ENCODE measurements around the gene ADGRL1. TPM values are rescaled to one million over a fixed set of nuclear protein-coding genes. Genes with fewer than 3 reads are reported as not detected.

The ADGRL1 gene
- polyA plus RNA-seq, 4 donors, result 34.7 to 60.6 (median 44.1) TPM

DNA sequence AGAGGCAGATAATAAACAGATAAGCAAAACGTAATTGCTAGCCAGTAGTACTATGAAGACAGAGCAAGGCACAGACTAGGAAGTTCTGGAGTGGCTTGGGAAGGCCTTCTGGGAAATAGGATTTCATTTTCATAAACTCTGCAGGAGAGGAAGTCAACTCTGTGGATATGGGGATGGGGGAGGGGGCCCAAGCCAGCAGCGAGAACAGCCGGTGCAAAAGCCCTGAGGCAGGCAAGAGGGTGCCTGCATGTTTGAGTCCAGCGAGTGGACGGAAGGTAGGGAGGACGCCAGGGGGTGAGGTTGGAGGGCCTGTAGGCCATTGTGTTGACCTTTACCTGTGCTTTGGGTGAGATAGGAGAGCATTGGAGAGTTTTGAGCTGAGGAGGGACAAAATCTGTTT is 60.6 kb downstream of the ADGRL1 start:
- DNase-seq (ENCODE audit: low read depth in 4 of 4, low spot score in 3 of 4), result no peak

DNA sequence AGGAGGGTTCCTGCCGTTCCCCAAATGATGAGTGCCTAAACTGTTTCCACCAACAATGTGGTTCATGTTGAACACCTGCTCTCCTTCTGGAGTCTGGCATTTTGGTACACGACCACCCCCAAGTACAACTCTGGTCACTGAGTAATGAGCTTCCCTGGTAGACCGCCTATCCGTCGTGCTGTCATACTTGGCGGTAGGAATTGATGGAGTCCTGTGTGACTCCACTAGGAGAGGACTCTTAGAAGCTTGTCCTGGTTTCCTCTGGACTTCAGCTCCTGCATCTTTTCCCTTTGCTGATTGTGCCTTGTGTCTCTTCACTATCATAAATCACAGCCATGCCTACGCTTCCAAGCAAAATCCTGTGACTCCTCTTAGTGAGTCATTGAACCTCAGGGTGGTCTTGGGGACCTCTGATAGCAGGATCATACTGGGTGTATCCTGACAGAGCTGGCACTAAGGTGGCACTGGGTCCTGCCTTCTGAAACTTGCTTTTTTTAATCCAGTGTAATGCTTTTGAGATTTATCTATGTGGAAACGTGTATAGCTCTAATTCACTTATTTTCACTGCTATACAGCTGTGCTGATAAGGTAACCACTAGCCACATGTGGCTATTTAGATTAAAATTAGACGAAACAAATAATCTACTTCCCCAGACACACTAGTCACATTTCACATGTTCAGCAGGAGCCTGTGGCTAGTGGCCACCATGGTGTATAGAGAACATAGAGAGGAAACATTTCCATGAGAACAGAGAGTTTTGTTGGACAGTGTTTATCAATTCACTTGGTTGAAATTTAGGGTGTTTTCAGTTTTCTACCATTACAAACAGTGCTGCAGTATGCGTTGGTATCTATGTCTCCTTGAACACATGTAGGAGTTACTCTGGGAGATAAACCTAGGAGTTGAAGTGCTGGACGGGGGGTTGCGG is 63.4 kb downstream of the ADGRL1 start:
- DNase-seq (ENCODE audit: low read depth in 4 of 4, low spot score in 3 of 4), result no peak

DNA sequence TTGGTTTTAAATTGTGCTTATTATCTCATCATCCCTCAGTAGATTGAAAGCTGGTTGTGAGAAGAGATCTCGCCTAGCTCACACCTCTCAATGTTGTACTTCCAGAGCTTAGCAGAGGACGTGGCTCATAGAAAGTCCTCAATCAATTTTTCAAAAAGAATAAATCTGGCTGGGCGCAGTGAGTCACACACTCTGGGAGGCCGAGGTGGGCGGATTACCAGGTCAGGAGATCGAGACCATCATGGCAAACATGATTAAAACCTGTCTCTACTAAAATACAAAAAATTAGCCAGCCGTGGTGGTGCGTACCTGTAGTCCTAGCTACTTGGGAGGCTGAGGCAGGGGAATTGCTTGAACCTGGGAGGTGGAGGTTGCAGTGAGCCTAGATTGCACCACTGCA is 64.9 kb downstream of the ADGRL1 start:
- no peak for DNase-seq (ENCODE audit: low read depth in 4 of 4, low spot score in 3 of 4)

DNA sequence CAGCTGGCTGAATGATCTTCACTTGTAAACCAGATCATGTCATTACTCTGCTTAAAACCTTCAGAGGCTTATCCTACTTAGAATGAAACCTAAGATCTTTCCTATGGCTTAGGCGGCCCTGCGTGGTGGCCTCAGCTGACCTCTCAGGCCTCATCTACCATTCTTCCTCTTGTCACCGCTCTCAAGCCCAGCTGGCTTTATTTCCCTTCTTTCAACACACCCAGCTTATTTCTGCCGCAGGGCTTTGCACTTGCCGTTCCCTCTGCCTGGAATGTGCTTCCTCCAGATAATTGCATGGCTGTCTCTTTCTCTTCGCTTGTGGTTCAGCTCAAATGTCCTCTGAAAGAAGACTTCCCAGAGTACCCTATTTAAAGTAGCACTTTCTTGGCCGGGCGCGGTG is 66.0 kb downstream of the ADGRL1 start:
- no peak for DNase-seq (ENCODE audit: low read depth in 4 of 4, low spot score in 3 of 4)

DNA sequence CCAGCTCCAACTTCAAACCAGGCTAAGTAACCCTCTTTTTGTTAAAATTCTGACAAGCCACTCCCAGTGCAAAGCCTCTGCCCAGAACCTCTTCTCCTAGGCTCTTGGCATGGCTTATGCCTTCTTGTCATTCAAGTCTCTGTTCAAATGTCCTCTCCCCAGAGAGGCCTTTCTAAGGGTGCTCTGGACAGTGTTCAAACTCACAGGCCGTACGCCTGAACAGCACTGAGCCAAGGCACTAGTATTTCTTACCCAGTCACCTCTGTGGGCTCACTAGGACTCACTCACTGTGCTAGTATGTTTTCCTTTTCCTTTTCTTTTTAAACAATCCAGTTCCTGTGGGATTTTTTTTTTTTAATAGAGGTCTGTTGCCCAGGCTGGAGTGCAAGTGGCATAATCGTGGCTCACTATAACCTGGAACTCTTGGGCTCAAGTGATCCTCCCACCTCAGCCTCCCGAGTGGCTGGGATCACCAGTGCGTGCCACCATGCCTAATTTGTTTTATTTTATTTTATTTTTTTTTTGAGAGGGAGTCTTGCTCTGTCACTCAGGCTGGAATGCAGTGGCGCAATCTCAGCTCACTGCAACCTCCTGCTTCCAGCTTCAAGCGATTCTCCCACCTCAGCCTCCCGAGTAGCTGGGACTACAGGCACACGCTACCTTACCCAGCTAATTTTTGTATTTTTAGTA is 67.2 kb downstream of the ADGRL1 start:
- no peak for DNase-seq (ENCODE audit: low read depth in 4 of 4, low spot score in 3 of 4)

DNA sequence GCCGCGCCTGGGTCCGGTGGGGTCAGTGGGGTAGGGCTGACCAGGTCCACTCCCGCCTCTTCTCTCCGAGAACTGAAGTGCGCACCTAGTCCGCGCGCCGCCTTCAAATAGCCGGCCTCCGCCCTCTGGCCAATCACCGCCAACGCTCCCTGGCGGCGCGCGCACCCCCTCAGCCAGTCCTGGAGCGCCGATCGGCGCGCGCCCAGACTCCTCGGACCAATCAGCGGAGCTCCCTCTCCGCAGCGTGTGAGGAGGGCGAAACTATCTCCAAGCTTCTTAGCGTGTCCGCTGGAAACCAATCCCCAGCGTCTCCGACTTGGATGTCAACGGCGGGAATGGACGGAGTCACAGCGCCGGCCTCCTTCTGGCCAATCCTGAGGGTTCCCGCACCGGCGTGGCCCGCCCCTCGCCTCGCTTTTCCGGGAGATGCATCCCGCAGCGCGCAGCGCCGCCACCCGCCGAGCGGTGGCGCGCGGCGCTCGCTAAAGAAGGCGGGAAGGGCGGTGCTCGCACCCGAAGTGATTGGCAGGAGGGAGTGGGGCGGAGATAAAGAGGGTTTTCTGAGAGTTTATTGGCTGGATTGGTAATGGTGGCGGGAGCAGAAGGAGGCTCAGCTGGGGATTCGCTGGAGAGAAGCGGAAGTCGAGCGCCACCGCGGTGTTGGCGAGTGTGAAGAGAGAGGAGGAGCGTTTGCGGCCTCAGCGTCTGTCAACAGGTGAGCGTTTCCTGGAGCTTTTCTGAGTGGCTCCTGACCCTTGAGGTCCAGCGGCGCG is 69.3 kb downstream of the ADGRL1 start, which contains the start of gene ASF1B:
Gene ASF1B (minus strand): TSS at position 81 of the 773 bp plus-strand sequence. CDS start 133 bp downstream, outside the sequence.
- DNase-seq (ENCODE audit: low read depth in 4 of 4, low spot score in 3 of 4), result peak; percentile 98 to 99 (median 98)

DNA sequence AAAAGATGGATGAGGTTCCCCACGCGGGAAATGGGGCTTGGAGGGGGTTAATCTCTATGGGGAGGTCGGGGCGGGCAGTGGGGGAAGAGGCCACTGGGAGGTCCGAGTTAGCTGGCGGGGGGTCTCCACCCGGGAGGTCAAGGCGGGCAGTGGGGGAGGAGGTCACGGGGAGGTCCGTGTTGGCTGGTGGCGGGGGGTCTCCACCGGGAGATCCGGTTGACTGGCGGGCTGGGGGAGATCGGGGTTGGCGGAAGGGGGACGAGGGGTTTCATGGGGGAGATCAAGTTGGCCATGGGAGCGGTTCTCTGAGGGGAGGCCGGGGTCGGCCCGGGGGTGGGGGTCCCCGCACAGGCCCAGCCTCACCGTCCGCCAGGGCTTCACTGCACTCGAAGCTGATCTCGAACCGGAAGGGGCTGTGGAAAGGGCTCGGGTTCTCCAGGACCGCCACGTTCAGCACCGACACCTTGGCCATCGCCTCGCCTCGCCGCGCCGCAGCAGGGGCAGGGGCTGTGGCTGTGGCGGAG is 69.9 kb downstream of the ADGRL1 start:
- DNase-seq (ENCODE audit: low read depth in 4 of 4, low spot score in 3 of 4), result no peak

DNA sequence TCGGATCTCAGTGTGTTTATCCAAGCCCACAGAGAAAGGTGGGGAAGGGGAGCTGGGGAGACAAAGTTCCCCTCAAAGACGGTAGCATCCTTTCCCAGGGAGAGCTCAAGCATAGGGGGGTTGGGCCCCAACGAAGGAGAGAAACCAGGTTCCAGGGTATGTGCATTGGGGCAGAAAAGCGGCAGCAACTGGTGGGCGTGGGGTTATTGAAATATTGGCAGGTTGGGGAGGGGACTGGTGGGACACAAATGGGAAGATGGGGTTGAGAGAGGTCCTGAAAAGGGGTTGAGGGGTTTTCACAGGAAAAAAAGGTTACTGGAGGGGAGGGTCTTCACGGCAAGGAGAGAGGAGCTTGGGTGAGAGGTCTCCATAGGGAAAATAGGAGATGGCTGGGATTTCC is 70.6 kb downstream of the ADGRL1 start:
- DNase-seq (ENCODE audit: low read depth in 4 of 4, low spot score in 3 of 4), result no peak

DNA sequence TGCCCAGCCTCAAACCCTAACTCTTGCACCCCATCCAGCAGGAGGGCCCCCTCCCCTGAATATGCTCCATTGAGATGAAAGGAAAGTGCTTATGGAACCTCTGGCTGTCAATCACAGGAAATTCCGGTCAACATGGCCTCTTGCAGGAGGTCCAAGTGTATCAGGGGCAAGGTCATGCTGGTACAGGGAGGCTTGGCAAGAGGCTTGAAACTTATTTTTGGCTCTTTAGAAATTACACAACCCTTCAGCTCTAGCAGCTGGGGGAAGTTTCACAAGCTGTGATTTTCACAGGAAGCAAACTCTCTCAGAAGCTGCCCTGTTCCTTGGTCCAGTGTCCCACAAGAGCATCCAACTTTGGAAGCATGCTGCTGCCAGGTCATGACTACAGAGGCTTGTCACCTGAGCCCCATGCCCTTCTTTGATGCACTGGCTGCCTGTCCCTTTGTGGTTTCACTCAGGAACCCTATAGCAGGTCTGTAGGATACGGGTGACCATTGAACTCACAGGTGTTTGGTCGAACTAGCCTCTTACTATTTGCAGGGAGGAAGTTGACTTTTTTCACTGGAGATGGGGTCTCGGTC is 78.0 kb downstream of the ADGRL1 start:
- DNase-seq (ENCODE audit: low read depth in 4 of 4, low spot score in 3 of 4), result no peak

DNA sequence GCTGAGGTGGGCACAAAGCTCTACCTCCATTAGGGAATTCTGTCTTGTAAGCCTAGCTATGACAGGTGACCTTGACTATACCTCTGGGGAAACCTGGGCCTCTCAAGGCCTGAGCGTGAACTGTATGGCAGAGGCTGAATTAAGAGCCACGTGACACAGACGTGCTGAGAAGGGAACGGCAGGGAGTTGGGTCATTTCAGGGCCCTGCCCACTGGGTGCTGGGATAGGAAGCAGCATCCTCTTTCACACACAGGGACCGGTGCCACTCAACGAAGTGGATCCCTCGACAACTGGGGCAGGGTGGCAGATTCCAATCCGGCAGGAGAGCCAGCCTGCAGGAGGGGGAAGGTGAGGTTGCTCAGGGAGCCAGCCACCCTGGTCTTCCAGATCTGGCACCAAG is 78.8 kb downstream of the ADGRL1 start:
- DNase-seq (ENCODE audit: low read depth in 4 of 4, low spot score in 3 of 4), result no peak

DNA sequence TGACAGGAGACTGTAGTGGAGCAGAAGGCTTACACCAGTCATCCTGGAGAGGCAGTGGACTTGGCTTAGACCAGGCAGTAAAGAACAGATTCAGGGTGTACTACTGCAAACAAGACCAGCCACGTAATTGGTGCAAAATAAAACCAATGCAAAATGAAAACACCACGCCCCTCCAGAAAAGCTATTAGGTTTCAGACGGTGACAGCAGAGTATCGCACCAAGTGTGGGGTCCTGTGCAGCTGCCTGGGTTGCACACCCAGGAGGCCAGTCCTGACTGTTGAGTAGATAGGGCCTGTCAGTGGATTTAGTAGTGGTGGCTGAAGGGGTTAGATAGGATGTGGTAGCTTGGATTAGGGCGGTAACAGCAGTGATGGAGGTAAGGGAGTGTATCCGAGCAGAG is 83.0 kb downstream of the ADGRL1 start:
- no peak for DNase-seq (ENCODE audit: low read depth in 4 of 4, low spot score in 3 of 4)

DNA sequence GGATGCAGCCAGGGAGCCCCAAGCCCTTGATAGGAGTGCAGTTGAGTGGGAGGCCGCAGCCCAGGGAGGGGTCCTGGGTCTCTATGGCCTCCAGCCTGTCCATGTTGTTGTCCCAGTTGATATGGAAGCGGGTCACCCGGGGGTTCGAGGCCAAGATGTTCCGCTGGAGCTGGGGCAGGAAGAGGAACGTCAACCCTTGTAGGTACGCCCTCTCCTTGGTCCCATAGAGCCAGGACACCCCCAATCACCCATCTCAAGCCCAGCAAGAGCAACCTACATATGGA is 85.5 kb downstream of the ADGRL1 start:
- no peak for DNase-seq (ENCODE audit: low read depth in 4 of 4, low spot score in 3 of 4)

DNA sequence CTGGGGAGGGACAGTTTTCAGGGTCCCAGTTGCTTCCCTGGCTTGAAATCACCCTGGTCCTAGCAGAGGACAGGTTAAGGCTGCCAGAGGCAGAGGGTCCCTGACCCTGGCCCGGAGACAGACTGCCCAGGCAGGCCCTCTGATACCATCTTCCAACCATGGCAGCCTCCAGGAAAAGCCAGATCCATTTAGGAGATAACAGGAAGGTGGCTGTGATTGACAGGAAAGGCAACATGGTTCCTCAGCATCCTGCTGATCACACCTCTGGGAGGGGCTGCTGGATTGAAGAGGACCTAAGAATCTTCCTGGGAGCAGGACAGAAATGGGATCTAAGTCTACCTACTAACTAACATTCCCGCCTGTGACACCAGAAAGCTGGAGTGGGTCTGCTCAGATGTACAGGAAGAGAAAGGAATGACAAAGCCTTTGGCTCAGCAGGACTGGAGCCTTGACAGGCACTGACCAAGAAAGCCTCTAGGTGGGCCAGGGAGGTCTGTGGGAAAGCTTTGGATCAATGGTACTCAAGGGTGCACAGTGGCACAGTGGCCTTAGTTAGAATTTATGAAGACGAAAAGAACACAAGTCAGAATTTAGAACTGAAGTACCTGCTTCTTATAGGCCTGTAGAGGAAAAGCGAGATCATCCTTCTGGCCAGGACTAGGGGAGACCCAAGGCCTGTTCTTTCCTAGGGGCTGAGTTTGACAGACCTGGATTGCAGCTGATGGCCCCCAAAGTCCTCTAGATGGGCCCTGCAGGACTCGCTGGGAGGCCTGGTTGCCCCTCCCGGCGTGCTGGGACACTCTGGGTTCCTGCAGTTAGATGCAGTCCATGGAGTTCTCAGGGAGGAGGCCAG is 86.1 kb downstream of the ADGRL1 start:
- DNase-seq (ENCODE audit: low read depth in 4 of 4, low spot score in 3 of 4), result no peak

DNA sequence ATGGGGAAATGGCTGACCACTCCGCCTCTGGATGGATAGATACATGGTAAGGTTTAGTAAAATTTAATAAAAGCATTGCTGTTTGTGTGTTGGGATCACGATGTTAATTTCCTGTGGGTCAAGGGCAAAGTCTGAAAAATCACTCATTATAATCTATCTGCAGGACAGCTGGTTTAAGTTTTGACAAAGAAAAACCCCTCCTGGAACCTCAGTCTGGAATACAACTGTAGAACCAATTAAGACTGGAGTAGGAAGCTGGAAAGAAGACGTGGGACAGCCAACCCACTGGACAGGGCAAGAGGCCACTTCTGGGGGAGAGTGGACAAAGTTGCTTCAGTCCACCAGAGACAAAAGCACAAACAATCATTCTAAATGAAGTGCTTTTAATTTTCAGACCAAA is 86.8 kb downstream of the ADGRL1 start:
- no peak for DNase-seq (ENCODE audit: low read depth in 4 of 4, low spot score in 3 of 4)

DNA sequence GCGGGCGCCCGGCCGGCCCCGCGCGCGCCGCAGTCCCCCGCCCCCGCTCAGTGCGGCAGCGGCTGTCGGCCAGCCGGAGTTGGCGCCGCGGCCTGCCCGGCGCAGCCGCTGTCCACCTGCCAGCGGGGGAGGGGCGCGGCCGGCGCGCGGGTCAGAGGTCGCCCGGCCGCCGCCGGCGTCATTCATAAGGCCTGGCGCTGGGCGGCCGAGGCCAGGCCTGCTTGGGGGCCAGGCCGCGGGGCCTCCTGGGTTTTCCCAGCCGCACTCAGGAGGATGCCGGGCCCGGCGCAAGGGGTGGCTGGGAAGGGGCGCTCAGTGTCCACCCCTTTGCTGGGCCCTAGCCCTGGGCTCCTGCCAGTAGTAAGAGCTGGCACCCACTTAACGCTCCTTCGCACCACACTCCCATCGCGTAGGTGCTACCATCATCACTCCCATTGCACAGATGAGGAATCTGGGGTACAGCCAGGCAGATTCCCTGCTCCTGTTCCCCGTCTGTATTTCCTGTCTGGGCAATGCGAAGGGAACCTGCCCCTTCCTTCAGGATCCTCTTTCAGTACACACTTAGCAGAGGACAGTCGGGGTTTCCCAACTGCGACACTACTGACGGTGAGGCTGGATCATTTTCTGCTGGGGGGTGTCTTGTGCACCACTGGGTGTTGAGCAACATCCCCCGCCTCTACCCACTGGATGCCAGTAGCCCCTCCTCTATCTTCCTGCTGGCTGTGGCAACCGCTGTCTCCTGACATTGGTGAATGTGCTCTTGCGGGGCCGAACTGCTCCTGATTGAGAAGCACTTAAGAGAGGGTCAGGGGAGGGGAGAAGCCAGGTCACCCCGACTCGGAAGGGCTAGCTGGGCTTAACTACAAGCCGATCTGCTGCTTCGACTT is 87.6 kb downstream of the ADGRL1 start:
- peak in 1 of 4 donors; percentile 38 for DNase-seq (ENCODE audit: low read depth in 4 of 4, low spot score in 3 of 4)

DNA sequence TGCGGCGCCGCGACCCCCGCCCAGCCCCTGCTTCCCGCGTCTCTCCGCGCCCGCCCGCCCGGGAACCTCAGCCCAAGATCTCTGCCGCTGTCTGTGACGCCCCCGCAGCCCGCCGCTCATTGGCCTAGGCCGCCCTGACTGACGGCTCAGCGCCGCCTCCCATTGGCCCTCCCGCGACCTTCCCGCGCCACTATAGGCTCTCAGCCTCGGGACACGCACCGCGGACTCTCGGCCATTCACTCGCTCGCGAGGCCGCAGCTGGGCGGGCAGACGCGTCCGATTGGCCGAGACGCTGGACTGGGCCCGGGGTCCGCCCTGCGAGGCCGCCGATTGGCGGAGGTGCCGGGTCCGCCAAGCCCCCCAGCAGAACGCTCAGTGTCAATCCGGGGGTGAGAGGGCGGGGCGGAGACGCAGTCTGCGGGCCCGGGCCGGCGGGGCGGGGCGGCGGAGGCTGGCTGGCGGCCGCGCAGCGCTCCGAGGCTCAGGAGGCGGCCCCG is 88.3 kb downstream of the ADGRL1 start, which contains the start of gene PRKACA:
Gene PRKACA (minus strand): TSS at position 95 of the 497 bp plus-strand sequence. CDS start 215 bp downstream, outside the sequence.
- peak; percentile 93 to 97 (median 96) for DNase-seq (ENCODE audit: low read depth in 4 of 4, low spot score in 3 of 4)

DNA sequence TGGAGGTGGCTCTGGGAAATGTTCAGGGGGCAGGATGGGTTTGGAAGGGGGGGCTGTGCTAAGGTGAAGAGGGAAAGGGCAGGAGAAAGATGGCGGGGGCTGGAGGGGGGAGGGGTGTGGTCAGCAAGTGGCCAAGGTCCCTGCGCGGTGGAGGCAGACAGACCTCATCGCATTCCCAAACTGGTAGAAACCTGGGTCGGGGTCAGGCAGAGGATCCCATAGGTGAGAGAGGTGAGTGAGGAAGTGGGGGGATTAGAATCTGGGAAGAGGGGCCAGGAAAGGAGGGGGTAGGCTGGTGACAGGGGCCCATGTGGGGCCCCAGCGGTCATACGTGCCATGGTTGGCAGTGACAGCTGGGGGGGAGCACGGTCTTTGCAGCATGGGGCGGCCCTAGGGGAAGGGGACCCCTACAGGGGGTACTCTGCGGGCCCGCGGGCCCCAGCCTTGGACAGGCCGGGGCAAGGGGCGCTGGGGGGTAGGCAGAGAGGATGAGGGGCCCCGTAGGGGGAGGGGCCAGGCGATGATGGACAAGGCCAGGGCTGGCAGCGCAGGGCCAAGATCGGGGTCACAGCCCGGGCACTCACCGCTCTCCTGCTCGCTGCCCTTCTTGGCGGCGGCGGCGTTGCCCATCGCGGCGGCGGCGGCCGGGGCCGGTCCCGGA is 88.9 kb downstream of the ADGRL1 start:
- DNase-seq (ENCODE audit: low read depth in 4 of 4, low spot score in 3 of 4), result no peak

DNA sequence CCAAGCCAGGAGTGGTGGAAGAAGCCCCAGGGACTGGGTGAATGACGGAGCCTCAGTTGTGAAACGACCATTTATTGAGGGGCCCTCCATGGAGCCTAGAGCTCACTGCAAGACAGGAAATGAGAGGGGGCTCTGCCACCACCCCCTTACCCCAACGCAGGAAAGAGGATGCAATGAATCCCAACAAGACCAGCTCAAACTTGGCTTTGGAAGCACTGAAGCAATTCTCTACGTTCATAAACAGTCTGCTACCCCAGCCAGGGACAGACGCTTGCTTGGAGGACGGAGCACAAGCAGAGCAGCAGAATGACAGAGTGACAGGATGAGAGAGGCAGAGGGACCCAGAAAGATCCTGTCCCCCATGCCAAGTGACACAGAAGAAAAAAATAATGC is 89.4 kb downstream of the ADGRL1 start:
- DNase-seq (ENCODE audit: low read depth in 4 of 4, low spot score in 3 of 4), result no peak
